GM19025 (cell line): ENCODE measurements around the gene ZNF230.

ENCODE experiments used
- ATAC-seq: cut with Tn5 transposase; IDR thresholded peaks from one replicate; pipeline ENCODE4 v1.9.1; 2021; ENCODE audit warnings: mild to moderate bottlenecking, low read depth, moderate library complexity; ENCODE audit not compliant: unreplicated experiment

The ZNF230 gene

GRCh38 chr19:44032001-44032610, 29.3 kb downstream of the ZNF230 start:
- no peak for ATAC-seq

GRCh38 chr19:44042147-44042546, 39.4 kb downstream of the ZNF230 start:
- no peak for ATAC-seq

DNA sequence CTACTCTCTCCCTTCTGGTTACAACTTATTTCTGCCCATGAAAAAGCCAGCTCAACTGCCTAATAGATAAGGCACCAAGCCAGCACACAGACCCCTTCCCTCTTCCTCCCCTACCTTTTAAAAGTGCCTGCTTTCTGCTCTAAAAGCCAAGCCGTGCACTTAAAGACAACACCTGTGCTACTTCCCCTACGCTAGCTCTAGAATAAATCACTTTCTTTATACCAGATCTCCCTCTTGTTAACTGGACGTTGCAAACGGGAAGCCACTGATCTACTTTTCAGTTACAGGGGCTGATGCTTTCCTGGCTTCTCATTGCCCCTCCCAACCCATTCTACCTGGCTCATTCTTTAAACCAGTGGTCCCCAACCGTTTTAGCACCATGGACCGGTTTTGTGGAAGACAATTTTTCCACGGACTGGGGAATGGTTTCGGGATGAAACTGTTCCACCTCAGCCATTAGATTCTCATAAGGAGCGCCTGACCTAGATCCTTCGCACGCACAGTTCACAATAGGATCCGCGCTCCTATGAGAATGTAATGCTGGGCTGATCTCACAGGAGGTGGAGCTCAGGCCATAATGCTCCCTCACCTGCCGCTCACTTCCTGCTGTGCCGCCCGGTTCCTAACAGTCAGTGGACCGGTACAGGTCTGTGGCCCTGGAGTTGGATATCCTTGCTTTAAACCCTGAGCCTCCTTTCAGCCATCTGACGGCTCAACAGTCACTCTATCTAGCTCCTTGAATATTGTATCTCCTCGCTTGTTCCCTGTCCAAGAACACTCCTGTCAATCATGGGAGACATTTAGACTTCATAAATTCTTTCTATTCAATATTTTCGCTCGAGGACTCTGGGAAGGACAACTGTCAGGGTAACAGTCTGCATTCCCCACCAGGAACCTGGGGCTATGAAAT, 48.2 kb downstream of the ZNF230 start:
- ATAC-seq = no peak

- no peak for ATAC-seq
Observed at GRCh38 chr19:44051650-44052402, 49.1 kb downstream of the ZNF230 start, which contains the start of gene ZNF223. Gene ZNF223 (plus strand): TSS chr19:44052036. CDS start chr19:44055177, 3,141 bp downstream.

DNA sequence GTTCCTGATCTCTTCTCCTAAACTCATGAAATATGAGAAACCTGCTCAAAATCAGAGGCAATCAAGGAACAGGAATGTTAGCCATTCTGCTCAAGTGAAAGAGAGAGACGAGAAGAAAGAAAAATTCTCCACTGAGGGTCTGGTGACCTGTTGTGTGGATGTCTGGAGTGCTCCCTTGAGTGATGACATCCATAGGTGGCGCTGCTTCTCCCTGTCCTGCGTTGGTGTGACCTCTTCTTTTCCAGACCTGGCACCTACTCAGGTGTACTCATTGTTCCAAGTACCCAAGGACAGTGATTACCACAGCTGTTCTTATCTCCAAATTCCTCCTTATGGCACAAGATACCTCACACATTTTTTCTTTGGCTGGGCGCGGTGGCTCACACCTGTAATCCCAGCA, 53.1 kb downstream of the ZNF230 start:
- no peak for ATAC-seq

DNA sequence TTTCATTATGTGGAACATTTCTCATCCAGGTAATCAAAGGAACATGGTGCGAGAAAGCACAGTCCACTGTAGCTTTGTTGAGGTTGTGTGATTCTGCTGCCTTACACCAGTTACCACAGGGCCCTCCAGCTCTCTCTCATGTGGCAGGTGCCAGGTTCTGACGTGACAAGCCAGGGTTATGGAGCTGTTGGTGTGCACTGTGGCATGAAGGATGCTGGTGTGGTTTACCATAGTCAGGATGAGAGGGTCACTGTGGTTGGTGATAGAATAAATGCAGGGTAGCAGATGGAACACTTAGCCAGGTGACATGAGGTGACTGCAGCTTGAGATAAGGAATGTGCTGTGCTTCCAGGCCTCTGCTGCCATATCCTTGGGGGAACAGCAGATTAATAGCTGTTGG, 56.5 kb downstream of the ZNF230 start:
- ATAC-seq = no peak

DNA sequence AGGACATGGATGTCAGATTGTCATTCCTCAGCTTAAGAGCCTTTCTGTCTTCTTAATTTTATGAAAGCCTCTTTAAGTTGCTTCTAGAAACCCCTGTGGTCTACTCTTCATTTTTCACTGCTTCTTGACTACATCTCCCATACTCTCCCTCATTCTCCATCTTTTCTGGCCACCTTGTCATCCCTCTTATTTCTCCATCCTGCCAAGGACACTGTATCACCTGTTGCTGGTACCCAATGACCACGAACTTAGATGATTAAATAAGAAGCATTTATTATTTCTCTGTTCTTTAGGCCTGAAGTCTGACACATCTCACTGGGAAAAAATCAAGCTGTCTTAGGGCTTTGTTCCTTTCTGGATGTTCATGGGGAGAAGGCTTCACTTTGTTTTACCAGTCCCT, 58.3 kb downstream of the ZNF230 start:
- no peak for ATAC-seq
